ENCODE data around the gene RUFY3.

DNA sequence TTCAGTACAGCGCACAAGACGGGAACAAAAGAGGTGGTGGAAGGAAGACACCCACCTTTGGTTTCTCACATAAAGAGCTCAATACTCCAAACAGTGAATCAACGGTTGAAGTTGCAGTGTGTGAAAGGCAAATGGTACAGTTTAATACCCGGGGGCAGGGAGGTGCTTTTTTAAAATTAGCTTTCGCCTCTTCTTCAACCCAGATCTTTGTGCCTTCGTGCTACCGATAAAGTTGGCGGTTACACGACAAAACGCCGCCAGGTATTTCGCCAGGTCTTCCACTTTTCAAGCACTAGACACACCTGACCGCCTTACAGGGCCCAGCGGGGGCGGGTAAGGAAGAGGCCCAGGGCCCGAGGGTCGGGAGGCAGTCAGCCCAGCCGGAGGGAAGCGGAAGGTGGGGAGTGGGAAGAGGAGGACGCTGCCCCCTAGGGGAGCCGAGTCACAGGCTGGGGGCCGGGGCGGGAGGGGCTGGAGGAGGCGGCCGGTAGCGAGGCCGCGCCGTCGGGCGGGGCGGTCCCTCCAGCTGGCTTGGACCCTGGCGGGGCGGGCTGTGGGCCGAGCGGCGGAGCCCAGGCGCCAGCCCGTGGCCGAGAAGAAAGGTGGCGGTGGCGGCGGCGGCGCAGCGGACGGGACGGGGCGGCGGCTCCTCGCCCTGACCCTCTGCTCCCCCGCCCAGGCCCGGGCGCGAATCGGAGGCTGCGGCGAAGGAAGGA is 17.4 kb upstream of the RUFY3 start:
- TF ChIP-seq HEY1 (CRISPR knock-in tag; IDR thresholded peaks at IDR 0.05; ENCODE audit: borderline replicate concordance), result no peak
- TF ChIP-seq SREBF2 (CRISPR knock-in tag; IDR thresholded peaks at IDR 0.05), result no peak
- TF ChIP-seq DPF2 (IDR thresholded peaks at IDR 0.05), result peak; percentile 55; the same call in 1 of the 2 replicates
- TF ChIP-seq, protein P1, sequence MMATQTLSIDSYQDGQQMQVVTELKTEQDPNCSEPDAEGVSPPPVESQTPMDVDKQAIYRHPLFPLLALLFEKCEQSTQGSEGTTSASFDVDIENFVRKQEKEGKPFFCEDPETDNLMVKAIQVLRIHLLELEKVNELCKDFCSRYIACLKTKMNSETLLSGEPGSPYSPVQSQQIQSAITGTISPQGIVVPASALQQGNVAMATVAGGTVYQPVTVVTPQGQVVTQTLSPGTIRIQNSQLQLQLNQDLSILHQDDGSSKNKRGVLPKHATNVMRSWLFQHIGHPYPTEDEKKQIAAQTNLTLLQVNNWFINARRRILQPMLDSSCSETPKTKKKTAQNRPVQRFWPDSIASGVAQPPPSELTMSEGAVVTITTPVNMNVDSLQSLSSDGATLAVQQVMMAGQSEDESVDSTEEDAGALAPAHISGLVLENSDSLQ (IDR thresholded peaks at IDR 0.05), result no peak
- TF ChIP-seq ZNF274 (IDR thresholded peaks at IDR 0.05; ENCODE audit: borderline replicate concordance, low read depth, low read length), result no peak
- peak; percentile 77 for TF ChIP-seq TOE1 (IDR thresholded peaks at IDR 0.05; ENCODE audit: borderline replicate concordance)
- TF ChIP-seq TOE1 (CRISPR knock-in tag; IDR thresholded peaks at IDR 0.05; ENCODE audit: borderline replicate concordance, low read depth), result no peak
- TF ChIP-seq, protein P2, sequence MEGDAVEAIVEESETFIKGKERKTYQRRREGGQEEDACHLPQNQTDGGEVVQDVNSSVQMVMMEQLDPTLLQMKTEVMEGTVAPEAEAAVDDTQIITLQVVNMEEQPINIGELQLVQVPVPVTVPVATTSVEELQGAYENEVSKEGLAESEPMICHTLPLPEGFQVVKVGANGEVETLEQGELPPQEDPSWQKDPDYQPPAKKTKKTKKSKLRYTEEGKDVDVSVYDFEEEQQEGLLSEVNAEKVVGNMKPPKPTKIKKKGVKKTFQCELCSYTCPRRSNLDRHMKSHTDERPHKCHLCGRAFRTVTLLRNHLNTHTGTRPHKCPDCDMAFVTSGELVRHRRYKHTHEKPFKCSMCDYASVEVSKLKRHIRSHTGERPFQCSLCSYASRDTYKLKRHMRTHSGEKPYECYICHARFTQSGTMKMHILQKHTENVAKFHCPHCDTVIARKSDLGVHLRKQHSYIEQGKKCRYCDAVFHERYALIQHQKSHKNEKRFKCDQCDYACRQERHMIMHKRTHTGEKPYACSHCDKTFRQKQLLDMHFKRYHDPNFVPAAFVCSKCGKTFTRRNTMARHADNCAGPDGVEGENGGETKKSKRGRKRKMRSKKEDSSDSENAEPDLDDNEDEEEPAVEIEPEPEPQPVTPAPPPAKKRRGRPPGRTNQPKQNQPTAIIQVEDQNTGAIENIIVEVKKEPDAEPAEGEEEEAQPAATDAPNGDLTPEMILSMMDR (IDR thresholded peaks at IDR 0.05 in 2 of 3, conservative IDR thresholded peaks at IDR 0.05 in 1 of 3; ENCODE audit: insufficient read depth in 2 of 3, low read depth in 1 of 3, low read length in 3 of 3), result peak; percentile 41 to 62 (median 49); a peak in 4 of 6 replicates
- 0 out of 2 replicates have a peak, but pooled peaks have one; percentile 17 for TF ChIP-seq ZNF431 (CRISPR knock-in tag; IDR thresholded peaks at IDR 0.05)
- TF ChIP-seq HDAC2 (IDR thresholded peaks at IDR 0.05), result 0 out of 2 replicates have a peak, but pooled peaks have one; percentile 38
- no peak for TF ChIP-seq RBM39 (optimal IDR thresholded peaks at IDR 0.05; ENCODE audit: low read depth, low read length)
- no peak for TF ChIP-seq SETDB1 (IDR thresholded peaks at IDR 0.05; ENCODE audit: low read length)
- no peak for TF ChIP-seq ATF7 (IDR thresholded peaks at IDR 0.05)
- 0 out of 2 replicates have a peak, but pooled peaks have one; percentile 42 for TF ChIP-seq NR4A1 (CRISPR knock-in tag; IDR thresholded peaks at IDR 0.05)
- no peak for TF ChIP-seq NR4A1 (tag; IDR thresholded peaks at IDR 0.05)

Measured in K562 (cell line).